Measurements from ENCODE around the gene ABCA5.

The ABCA5 gene, protein sequence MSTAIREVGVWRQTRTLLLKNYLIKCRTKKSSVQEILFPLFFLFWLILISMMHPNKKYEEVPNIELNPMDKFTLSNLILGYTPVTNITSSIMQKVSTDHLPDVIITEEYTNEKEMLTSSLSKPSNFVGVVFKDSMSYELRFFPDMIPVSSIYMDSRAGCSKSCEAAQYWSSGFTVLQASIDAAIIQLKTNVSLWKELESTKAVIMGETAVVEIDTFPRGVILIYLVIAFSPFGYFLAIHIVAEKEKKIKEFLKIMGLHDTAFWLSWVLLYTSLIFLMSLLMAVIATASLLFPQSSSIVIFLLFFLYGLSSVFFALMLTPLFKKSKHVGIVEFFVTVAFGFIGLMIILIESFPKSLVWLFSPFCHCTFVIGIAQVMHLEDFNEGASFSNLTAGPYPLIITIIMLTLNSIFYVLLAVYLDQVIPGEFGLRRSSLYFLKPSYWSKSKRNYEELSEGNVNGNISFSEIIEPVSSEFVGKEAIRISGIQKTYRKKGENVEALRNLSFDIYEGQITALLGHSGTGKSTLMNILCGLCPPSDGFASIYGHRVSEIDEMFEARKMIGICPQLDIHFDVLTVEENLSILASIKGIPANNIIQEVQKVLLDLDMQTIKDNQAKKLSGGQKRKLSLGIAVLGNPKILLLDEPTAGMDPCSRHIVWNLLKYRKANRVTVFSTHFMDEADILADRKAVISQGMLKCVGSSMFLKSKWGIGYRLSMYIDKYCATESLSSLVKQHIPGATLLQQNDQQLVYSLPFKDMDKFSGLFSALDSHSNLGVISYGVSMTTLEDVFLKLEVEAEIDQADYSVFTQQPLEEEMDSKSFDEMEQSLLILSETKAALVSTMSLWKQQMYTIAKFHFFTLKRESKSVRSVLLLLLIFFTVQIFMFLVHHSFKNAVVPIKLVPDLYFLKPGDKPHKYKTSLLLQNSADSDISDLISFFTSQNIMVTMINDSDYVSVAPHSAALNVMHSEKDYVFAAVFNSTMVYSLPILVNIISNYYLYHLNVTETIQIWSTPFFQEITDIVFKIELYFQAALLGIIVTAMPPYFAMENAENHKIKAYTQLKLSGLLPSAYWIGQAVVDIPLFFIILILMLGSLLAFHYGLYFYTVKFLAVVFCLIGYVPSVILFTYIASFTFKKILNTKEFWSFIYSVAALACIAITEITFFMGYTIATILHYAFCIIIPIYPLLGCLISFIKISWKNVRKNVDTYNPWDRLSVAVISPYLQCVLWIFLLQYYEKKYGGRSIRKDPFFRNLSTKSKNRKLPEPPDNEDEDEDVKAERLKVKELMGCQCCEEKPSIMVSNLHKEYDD (N-terminal part only)

GRCh38 chr17:69327060-69327831 is at the start of gene ABCA5:
TSS of gene ABCA5 (minus strand) at chr17:69327133. CDS start at chr17:69314415, 12,718 bp downstream.
- peak; percentile 90 for DNase-seq

GRCh38 chr17:69375229-69375628 is 48.3 kb upstream of the ABCA5 start:
- DNase-seq: no peak

- DNase-seq: no peak
Observed at GRCh38 chr17:69373069-69373468, 46.1 kb upstream of the ABCA5 start.

DNA sequence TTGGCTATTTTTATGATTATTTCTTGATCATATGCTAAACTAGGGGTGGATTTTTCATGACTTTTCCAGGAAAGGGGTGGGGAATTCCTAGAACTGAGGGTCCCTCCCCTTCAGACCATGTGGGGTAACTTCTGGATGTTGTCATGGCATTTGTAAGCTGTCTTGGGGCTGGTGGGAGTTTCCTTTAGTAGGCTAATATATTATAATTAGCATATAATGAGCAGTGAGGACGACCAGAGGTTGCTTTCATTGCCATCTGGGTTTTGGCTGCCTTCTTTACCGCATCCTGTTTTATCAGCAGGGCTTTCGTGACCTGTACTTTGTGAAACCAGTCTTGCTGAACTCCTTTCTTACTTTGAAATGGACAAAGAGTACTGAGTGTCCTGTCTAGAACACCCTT is 40.4 kb upstream of the ABCA5 start:
- DNase-seq: no peak

- DNase-seq: no peak
Observed at GRCh38 chr17:69363488-69364210, 36.7 kb upstream of the ABCA5 start.

GRCh38 chr17:69361156-69361555 is 34.2 kb upstream of the ABCA5 start:
- no peak for DNase-seq

- DNase-seq: no peak
Observed at GRCh38 chr17:69358688-69359596, 32.0 kb upstream of the ABCA5 start.

- DNase-seq: no peak
Observed at GRCh38 chr17:69357701-69358100, 30.8 kb upstream of the ABCA5 start.

DNA sequence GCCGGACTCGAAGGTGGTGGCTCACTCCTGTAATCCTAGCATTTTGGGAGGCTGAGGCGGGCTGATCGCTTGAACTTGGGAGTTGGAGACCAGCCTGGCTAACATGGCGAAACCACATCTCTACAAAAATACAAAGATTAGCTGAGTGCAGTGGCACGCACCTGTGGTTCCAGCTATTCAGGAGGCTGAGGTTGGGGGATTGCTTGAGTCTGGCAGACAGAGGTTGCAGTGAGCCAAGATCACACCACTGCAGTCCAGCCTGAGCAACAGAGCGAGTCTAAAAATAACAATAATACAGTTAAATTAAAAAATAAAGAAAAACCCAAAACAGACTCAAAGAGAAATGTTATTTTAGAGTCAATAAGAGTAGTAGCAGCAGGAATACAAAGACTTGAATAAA is 29.7 kb upstream of the ABCA5 start:
- DNase-seq: no peak

DNA sequence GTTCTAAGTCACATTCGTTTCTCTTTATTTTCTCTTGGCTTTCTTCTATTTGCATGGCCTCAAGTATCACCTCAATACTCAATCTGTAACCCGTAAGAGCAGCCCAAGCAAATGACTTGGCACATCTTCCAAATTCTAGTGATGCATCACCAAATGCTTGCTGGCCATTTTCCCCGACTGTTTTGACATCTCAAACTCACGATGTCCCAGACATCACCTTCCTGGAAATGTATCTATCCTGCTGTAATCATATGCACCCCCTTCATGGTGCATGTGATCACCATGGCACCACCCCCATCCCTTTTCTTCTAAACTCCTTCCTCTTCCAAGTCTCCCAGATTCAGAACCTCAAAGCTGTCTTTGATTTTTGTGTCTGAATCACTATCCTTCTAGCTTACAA is 24.0 kb upstream of the ABCA5 start:
- no peak for DNase-seq

- no peak for DNase-seq
Observed at GRCh38 chr17:69348429-69348828, 21.5 kb upstream of the ABCA5 start.

- DNase-seq: no peak
Observed at GRCh38 chr17:69346766-69347165, 19.8 kb upstream of the ABCA5 start.

GRCh38 chr17:69344939-69345338 is 18.0 kb upstream of the ABCA5 start:
- DNase-seq: no peak

DNA sequence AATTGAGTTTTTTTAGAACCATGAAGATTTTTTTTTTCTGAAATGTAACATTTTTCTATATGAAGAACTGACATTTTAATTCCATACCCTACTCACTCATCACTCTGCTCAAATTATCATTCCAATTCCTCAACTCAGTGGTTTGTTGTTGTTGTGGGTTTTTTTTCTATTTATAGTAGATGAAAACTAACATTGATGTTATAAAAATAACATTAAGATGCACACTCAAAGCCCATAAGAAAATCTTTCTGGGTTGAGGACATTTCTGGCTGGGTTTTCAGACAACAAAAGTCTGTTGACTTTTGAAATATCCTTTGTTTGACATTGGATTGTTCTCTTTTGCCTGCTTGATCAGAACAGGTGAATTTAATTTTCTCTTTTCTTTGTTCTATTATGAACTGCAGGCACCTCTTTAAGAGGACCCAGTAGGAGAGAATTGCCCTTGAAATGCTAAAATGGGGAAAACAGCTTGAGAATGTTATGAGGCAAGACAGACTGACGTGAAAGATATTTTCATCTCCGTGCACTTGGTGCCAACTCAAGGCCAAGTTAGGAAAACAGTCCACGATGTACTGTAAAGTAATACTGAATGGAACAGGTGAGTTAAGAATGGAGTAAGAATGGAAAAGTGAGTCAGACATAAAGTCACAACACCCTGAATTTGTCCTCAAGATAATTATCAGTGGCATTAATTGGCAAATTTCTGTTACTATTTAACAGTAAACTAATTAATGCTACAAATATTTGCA is 16.1 kb upstream of the ABCA5 start:
- no peak for DNase-seq

DNA sequence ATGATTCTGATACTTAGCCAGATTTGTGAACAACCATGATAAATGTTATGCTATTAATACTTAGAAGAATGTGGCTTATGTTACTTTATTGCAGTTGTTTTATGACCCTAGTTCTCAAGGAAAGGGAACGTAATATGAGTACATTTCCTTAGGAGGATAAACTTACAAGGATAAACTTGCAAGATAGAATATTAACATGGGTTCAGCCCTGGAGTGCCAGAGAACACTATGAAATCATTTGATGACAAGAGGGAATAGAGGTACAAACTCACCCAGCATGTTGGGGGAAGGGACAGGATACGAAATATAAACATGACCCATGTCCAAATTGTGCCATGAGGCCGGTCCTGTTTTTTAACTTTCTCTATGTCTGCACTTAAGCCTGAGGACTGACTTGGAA is 13.0 kb upstream of the ABCA5 start:
- no peak for DNase-seq

GRCh38 chr17:69336996-69337395 is 10.1 kb upstream of the ABCA5 start:
- no peak for DNase-seq

- DNase-seq: no peak
Observed at GRCh38 chr17:69336580-69336979, 9.6 kb upstream of the ABCA5 start.

DNA sequence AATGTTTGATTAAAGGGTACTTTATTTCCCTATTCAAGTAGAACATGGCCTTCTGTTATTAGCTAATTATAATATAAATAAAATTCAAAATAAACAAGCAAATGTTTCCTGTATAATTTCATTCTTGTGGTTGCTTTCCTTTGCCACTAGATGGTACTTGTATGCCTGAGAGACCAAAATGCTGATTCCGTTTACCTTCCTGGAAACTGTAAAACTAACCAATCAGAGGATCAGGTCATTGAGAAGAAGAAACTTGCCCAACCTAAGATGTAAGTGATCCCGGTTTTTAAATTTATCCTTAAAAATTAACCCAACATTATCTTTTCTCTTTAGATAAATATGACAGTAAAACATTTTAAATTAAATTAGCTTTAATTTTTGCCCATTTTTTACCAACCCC is 8.1 kb upstream of the ABCA5 start:
- DNase-seq: no peak

- no peak for DNase-seq
Observed at GRCh38 chr17:69333561-69333960, 6.6 kb upstream of the ABCA5 start.

DNA sequence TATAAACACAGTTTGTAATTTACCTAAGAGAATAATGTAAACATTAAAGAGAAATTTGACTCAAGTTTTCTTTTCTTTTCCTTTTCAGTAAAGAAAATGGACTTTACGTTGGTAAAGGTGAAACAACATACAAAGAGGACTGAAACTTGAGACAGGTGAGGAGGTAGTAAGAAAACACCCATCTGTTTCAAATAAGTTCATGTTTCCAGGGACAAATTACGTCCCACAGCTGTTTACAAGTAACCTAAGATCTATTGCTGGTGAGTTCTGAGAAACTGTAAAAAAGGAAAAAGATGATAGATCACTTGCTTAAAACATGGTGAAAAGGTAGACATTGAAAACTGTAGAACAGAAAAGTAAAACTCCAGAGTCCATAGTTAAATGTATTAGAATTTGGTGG is 4.8 kb upstream of the ABCA5 start:
- DNase-seq: no peak
